Trophoblast cell (in vitro differentiated cells and primary cell): Measurements from ENCODE around the gene AMBRA1.

Source experiments
- DNase-seq, 2 donors: peaks; one replicate each; pipeline ENCODE4 v3.0.0-alpha.2; 2016
- H2AFZ ChIP-seq: 2 replicates; pipeline ENCODE4 v1.6.1; 2013; ENCODE audit warnings: low read length, moderate library complexity, mild to moderate bottlenecking; ENCODE audit not compliant: insufficient read depth, poor library complexity
- H2AK5ac ChIP-seq: 2 replicates; pipeline ENCODE4 v1.6.1; 2013; ENCODE audit warnings: mild to moderate bottlenecking, low read length
- H2BK120ac ChIP-seq: 2 replicates; pipeline ENCODE4 v1.6.1; 2013; ENCODE audit warnings: low read length, mild to moderate bottlenecking, moderate library complexity; ENCODE audit not compliant: insufficient read depth, poor library complexity
- H2BK12ac ChIP-seq: 2 replicates; pipeline ENCODE4 v1.6.1; 2013; ENCODE audit warnings: mild to moderate bottlenecking, low read length, moderate library complexity
- H2BK5ac ChIP-seq: 2 replicates; pipeline ENCODE4 v1.6.1; 2013; ENCODE audit warnings: low read length, low read depth, moderate library complexity, mild to moderate bottlenecking; ENCODE audit not compliant: poor library complexity
- H3K14ac ChIP-seq: 2 replicates; pipeline ENCODE4 v1.6.1; 2013; ENCODE audit warnings: mild to moderate bottlenecking, low read length
- H3K18ac ChIP-seq: 2 replicates; pipeline ENCODE4 v1.6.1; 2013; ENCODE audit warnings: mild to moderate bottlenecking, low read length
- H3K23ac ChIP-seq: 2 replicates; pipeline ENCODE4 v1.6.1; 2013; ENCODE audit warnings: low read length
- H3K27ac ChIP-seq: 2 replicates; pipeline ENCODE4 v1.5.1; 2013; ENCODE audit warnings: low read depth, mild to moderate bottlenecking, inconsistent platforms, low read length, moderate library complexity
- H3K27me3 ChIP-seq: 2 replicates; pipeline ENCODE4 v1.6.1; 2013; ENCODE audit warnings: inconsistent platforms, mild to moderate bottlenecking, low read length, moderate library complexity; ENCODE audit not compliant: insufficient read depth
- H3K36me3 ChIP-seq, 2 experiments: 1 replicate in 1 of 2; 2 replicates in 1 of 2; pipeline ENCODE4 v1.6.1; 2013; ENCODE audit warnings: low read length in 2 of 2, mild to moderate bottlenecking in 2 of 2, moderate library complexity in 1 of 2; ENCODE audit not compliant: insufficient read depth in 2 of 2, control insufficient read depth in 1 of 2
- H3K4ac ChIP-seq: 2 replicates; pipeline ENCODE4 v1.6.1; 2013; ENCODE audit warnings: low read depth, mild to moderate bottlenecking, low read length, moderate library complexity
- H3K4me1 ChIP-seq, 2 experiments: 1 replicate in 1 of 2; 2 replicates in 1 of 2; pipeline ENCODE4 v1.6.1; 2013; ENCODE audit warnings: low read length in 2 of 2, mild to moderate bottlenecking in 2 of 2, moderate library complexity in 1 of 2; ENCODE audit not compliant: insufficient read depth in 2 of 2, control insufficient read depth in 1 of 2
- H3K4me2 ChIP-seq: 2 replicates; pipeline ENCODE4 v1.6.1; 2013; ENCODE audit warnings: inconsistent platforms, mild to moderate bottlenecking, low read length, moderate library complexity
- H3K4me3 ChIP-seq: 2 replicates; pipeline ENCODE4 v1.5.1; 2013; ENCODE audit warnings: mild to moderate bottlenecking, low read depth, low read length, inconsistent platforms
- H3K79me1 ChIP-seq: one replicate; pipeline ENCODE4 v1.6.1; 2013; ENCODE audit warnings: low read length
- H3K79me2 ChIP-seq: 2 replicates; pipeline ENCODE4 v1.6.1; 2013; ENCODE audit warnings: low read length, mild to moderate bottlenecking; ENCODE audit not compliant: control insufficient read depth, insufficient read depth, poor library complexity
- H3K9ac ChIP-seq: 2 replicates; pipeline ENCODE4 v1.6.1; 2013; ENCODE audit warnings: mild to moderate bottlenecking, low read length
- H3K9me3 ChIP-seq: 2 replicates; pipeline ENCODE4 v1.6.1; 2013; ENCODE audit warnings: low read depth, mild to moderate bottlenecking, control low read depth, inconsistent platforms, low read length; ENCODE audit not compliant: insufficient read depth
- H4K12ac ChIP-seq: 2 replicates; pipeline ENCODE4 v1.6.1; 2013; ENCODE audit warnings: low read depth, mild to moderate bottlenecking, low read length, moderate library complexity
- H4K8ac ChIP-seq: 2 replicates; pipeline ENCODE4 v1.6.1; 2013; ENCODE audit warnings: low read depth, mild to moderate bottlenecking, low read length, moderate library complexity
- H4K91ac ChIP-seq: one replicate; pipeline ENCODE4 v1.6.1; 2013; ENCODE audit warnings: low read depth, mild to moderate bottlenecking, low read length, moderate library complexity
- WGBS: extraction: QIAGEN DNeasy Blood & Tissue Kit; methylation state at CpG from one replicate; pipeline ENCODE4 v1.1.7; 2013; ENCODE audit warnings: missing lambda C conversion rate; ENCODE audit not compliant: insufficient read length, insufficient coverage; ENCODE audit errors: extremely low coverage; 5-methylcytosine and 5-hydroxymethylcytosine counted together

AMBRA1 gene

DNA sequence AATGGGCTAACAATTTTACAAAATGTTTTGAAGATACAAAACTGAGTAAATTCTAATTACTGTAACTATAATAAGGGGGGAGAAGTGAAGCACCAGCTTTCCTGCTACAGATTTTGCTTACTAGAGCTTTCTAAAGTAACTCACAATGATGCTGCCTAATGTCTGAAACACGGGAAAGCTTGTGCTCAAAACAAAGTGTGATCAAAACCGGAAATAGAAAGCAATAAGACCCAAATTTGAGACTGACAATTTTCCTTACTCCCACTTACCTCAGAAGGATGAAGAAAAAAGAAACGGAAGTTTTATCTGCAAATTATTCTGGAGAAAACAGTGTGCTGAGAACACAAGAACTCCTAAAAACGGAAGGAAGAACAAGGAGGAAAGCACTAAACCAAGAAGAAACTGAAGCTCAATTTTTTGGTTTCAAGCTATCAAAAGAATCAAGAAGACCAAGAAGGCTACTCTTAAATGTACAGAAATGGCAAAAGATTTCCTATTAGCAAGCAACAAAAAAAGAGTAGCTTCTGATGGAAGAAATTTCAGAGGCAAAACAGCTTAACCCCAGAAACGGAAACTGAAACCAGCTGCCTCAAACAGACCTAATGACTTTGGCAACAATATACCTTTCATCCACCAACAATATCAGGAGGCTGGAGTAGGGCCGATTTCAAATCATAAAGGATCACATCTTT, 33.4 kb downstream of the AMBRA1 start:
- no CpG with 5 or more reads among the region's 6 CpGs for WGBS

DNA sequence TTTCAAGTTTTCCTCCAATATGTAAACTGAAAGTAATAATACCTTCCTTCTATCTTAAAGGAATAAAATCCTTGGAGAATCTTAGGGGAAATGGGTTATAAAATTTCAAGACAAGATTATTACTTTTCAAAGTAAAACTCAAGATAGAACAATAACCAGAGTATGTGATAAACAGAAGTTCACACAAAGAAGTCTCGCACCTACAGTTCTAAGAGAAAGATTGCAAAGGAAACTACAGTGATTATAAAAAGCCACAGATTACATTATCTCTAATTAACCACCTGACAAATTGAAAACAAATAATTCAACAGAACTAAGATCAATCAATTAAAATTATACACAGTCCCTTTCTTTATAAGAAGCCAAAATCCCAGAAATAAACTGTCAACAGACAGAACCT, 34.0 kb downstream of the AMBRA1 start:
- Histone ChIP-seq H2BK12ac (no peak overlapping the region), H3K27me3 (no peaks in the 10 kb centered on the region), H4K8ac (no peak overlapping the region), H3K14ac (no peak overlapping the region), H3K9me3 (no peaks in the 10 kb centered on the region), H3K27ac (no peak overlapping the region), H3K79me2 (peaks cover 3% of the 10 kb centered on the region), H3K9ac (no peak overlapping the region), H3K18ac (no peak overlapping the region), H3K79me1 (peaks cover 1% of the 10 kb centered on the region), H3K4me1 (peaks cover 1% of the 10 kb centered on the region in 2 experiments), H3K4me2 (no peak overlapping the region), H2AFZ (no peak overlapping the region), H4K91ac (no peak overlapping the region), H3K23ac (no peak overlapping the region), H4K12ac (no peak overlapping the region), H3K4me3 (no peak overlapping the region), H2AK5ac (no peak overlapping the region), H2BK5ac (no peak overlapping the region), H3K4ac (no peak overlapping the region), H2BK120ac (no peak overlapping the region), H3K36me3 (no peaks in the 10 kb centered on the region)
- DNase-seq, result no peak
- WGBS, result no CpG with 5 or more reads among the region's 1 CpG

More for the DNA sequence above, 33.4 kb downstream of the AMBRA1 start:
- no peak overlapping the region for H4K8ac ChIP-seq
- H3K9me3 ChIP-seq, result no peaks in the 10 kb centered on the region
- no peaks in the 10 kb centered on the region for H3K36me3 ChIP-seq
- no peak overlapping the region for H4K12ac ChIP-seq
- H2AFZ ChIP-seq, result no peak overlapping the region
- H3K4me3 ChIP-seq, result no peak overlapping the region
- DNase-seq, result no peak
- no peak overlapping the region for H4K91ac ChIP-seq
- H2BK120ac ChIP-seq, result no peak overlapping the region
- H3K79me2 ChIP-seq, result peaks cover 3% of the 10 kb centered on the region
- no peak overlapping the region for H3K18ac ChIP-seq
- no peak overlapping the region for H3K9ac ChIP-seq
- H3K23ac ChIP-seq, result no peak overlapping the region
- H2AK5ac ChIP-seq, result no peak overlapping the region
- no peak overlapping the region for H3K4me2 ChIP-seq
- H3K4me1 ChIP-seq, result no peaks in the 10 kb centered on the region
- H2BK12ac ChIP-seq, result no peak overlapping the region
- H3K79me1 ChIP-seq, result no peaks in the 10 kb centered on the region
- H3K4ac ChIP-seq, result no peak overlapping the region
- no peak overlapping the region for H3K14ac ChIP-seq
- H3K27me3 ChIP-seq, result no peaks in the 10 kb centered on the region
- H2BK5ac ChIP-seq, result no peak overlapping the region
- H3K27ac ChIP-seq, result no peak overlapping the region

DNA sequence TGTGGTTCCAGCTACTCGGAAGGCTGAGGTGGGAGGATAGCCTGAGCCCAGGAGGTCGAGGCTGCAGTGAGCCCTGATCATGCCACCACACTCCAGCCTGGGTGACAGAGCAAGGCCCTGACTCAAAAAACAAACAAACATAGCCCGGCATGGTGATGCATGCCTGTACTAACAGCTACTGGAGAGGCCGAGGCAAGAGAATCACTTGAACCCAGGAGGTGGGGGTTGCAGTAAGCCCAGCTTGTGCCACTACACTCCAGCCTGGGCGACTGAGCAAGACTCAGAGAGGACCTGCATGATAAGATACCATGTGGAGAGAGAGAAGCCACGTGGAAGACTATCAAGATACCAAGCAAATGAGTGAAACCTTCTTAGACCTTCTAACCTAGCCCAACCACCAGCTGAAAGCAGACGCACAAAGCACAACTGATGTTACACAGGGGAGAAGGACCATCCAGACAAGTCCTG, 36.1 kb downstream of the AMBRA1 start:
- Histone ChIP-seq H3K79me1 (peaks cover 3% of the 10 kb centered on the region), H2BK120ac (no peak overlapping the region), H3K9ac (peak overlapping the region; percentile 25), H3K23ac (no peak overlapping the region), H2BK5ac (no peak overlapping the region), H3K79me2 (peaks cover 4% of the 10 kb centered on the region), H4K8ac (no peak overlapping the region), H3K27ac (no peak overlapping the region), H3K27me3 (no peaks in the 10 kb centered on the region), H2BK12ac (no peak overlapping the region), H3K4me3 (no peak overlapping the region), H3K14ac (no peak overlapping the region), H3K4me1 (peaks cover 3% of the 10 kb centered on the region in 2 experiments), H4K91ac (no peak overlapping the region), H2AK5ac (no peak overlapping the region), H2AFZ (no peak overlapping the region), H4K12ac (no peak overlapping the region), H3K4ac (peak overlapping the region; percentile 19), H3K18ac (no peak overlapping the region), H3K4me2 (no peak overlapping the region), H3K36me3 (no peaks in the 10 kb centered on the region), H3K9me3 (no peaks in the 10 kb centered on the region)
- no peak for DNase-seq
- WGBS, result no CpG with 5 or more reads among the region's 7 CpGs

DNA sequence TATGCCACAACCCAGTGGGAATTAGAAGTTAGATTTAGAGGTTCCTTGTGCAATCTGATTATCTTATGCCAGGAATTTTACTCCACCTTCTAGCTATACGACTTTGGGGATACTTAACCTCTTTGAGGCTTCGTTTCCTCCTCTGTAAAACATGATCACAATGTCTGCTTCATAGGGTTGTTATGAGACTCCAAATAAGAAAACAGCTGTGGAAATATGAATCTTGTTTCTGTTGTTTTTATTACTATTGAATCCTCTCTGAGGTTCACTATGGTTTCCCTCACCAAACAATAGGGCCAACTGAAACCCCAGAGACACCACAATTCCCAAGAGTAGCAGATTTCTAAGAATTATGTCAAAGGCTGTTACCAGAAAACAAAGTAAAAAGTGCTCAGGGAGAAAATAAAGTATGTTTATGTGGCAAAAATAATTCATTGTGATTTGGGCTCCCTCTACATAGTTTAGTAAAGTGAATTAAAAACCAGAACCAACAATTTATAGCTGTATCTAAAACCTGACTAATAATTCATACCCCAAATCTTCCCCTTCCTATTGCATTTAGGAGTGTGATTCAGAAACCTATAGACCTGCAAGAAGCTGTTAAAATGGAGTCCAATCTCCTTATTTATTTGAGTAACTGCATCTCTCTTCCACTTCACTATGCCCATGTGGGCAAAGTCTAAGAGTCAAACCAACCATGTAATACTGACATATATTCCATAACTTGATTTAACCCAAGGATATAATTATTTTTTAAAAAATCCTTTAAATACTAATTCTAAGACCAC, 38.4 kb downstream of the AMBRA1 start:
- Histone ChIP-seq H3K23ac (no peak overlapping the region), H3K4me3 (no peak overlapping the region), H3K36me3 (no peaks in the 10 kb centered on the region), H3K4me2 (no peak overlapping the region), H3K14ac (no peak overlapping the region), H3K79me2 (peaks cover 4% of the 10 kb centered on the region), H2AK5ac (no peak overlapping the region), H3K4me1 (peaks cover 3% of the 10 kb centered on the region in 2 experiments), H4K12ac (no peak overlapping the region), H2BK120ac (no peak overlapping the region), H3K9ac (no peak overlapping the region), H2AFZ (no peak overlapping the region), H3K27me3 (no peaks in the 10 kb centered on the region), H4K91ac (no peak overlapping the region), H3K9me3 (no peaks in the 10 kb centered on the region), H3K4ac (no peak overlapping the region), H4K8ac (no peak overlapping the region), H2BK5ac (no peak overlapping the region), H3K27ac (no peak overlapping the region), H3K18ac (no peak overlapping the region), H3K79me1 (peaks cover 3% of the 10 kb centered on the region), H2BK12ac (no peak overlapping the region)
- no peak for DNase-seq
- WGBS, result no CpG with 5 or more reads among the region's 2 CpGs
